Astrocyte of the cerebellum (primary cell): ENCODE results near the gene B3GAT1.

ENCODE experiments used
- DNase-seq: peaks from one replicate; pipeline ENCODE4 v3.0.0-alpha.2; 2011; ENCODE audit warnings: low read depth
- H3K4me3 ChIP-seq: 2 replicates; pipeline ENCODE4 v1.5.1; 2011; ENCODE audit warnings: mild to moderate bottlenecking, low read depth, low read length, moderate library complexity
- CTCF ChIP-seq: IDR thresholded peaks from 2 replicates; pipeline ENCODE4 v1.5.1; 2012; ENCODE audit warnings: low read length, low read depth, moderate library complexity, mild to moderate bottlenecking; ENCODE audit errors: missing control alignments
- in situ Hi-C: cut with HindIII; loops from 2 replicates; pipeline ENCODE4 v1.10.0; 2017; ENCODE audit warnings: low sequenced_read_pairs

The B3GAT1 gene

GRCh38 chr11:134337051-134337450 is 75.0 kb downstream of the B3GAT1 start:
- no peak for DNase-seq
- H3K4me3 ChIP-seq: no peak overlapping the region
- in situ Hi-C loops: no loop called here
- TF ChIP-seq CTCF: no peak

GRCh38 chr11:134334796-134335571 is 77.1 kb downstream of the B3GAT1 start:
- DNase-seq: no peak
- no peak overlapping the region for H3K4me3 ChIP-seq
- no peak for TF ChIP-seq CTCF
- in situ Hi-C loops: no loop called here

- in situ Hi-C loops: no loop called here
- DNase-seq: no peak
- H3K4me3 ChIP-seq: no peak overlapping the region
- no peak for TF ChIP-seq CTCF
These were observed 78.1 kb downstream of the B3GAT1 start for GRCh38 chr11:134333946-134334345.

GRCh38 chr11:134333312-134333711 is 78.7 kb downstream of the B3GAT1 start:
- H3K4me3 ChIP-seq: no peak overlapping the region
- in situ Hi-C loops: no loop called here
- DNase-seq: no peak
- no peak for TF ChIP-seq CTCF

- H3K4me3 ChIP-seq: no peak overlapping the region
- in situ Hi-C loops: no loop called here
- no peak for TF ChIP-seq CTCF
- DNase-seq: no peak
These were observed 79.3 kb downstream of the B3GAT1 start for GRCh38 chr11:134332782-134333181.

GRCh38 chr11:134332189-134332631 is 79.8 kb downstream of the B3GAT1 start:
- in situ Hi-C loops: no loop called here
- peak overlapping the region; percentile 34 for H3K4me3 ChIP-seq

More at GRCh38 chr11:134332189-134332631, 79.8 kb downstream of the B3GAT1 start:
- no peak for TF ChIP-seq CTCF
- DNase-seq: no peak
